ENCODE results near the gene CTSS.
"Not testable (repeated sequence)": the region's sequence is repeated elsewhere in the genome, so short reads cannot be mapped to it uniquely, and the experiment has no call there.

Gene CTSS

GRCh38 chr1:150772326-150772725, 6.7 kb upstream of the CTSS start:
- DNase-seq: no peak

GRCh38 chr1:150767704-150768103, 2.1 kb upstream of the CTSS start:
- not testable (repeated sequence) for DNase-seq

- not testable (repeated sequence) for DNase-seq
Measured at GRCh38 chr1:150765977-150766301, 361 bp upstream of the CTSS start.

GRCh38 chr1:150764617-150765101, 919 bp downstream of the CTSS start:
- peak in 1 of 2 experiments; percentile 21 for DNase-seq

GRCh38 chr1:150763018-150763417, 2.6 kb downstream of the CTSS start:
- no peak for DNase-seq

DNA sequence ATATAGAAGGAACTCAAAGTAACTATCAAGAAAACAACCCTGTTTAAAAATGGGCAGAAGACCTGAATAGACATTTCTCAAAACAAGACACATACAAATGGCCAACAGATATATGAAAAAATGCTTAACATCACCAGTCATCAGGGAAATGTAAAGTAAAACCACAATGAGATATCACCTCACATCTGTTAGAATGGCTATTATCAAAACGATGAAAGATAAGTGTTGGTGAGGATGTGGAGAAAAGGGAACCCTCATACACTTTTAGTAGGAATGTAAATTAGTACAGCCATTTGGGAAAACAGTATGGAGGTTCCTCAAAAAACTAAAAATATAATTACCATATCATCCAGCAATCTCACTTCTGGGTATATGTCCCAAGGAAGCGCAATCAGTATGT, 3.0 kb downstream of the CTSS start:
- no peak for DNase-seq

DNA sequence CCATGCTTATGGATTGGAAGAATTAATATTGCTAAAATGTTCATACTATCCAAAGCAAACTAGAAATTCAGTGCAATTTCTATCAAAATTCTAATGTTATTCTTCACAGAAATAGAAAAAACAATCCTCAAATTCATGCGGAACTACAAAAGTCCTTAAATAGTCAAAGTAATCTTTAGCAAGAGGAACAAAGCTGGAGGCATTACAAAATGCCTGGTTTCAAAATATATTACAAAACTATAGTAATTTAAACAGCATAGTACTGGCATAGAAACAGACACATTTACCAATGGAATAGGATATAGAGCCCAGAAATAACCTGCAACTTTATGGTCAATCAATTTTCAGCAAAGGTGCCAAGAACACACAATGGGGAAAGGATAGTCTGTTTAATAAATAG, 3.8 kb downstream of the CTSS start:
- DNase-seq: no peak

DNA sequence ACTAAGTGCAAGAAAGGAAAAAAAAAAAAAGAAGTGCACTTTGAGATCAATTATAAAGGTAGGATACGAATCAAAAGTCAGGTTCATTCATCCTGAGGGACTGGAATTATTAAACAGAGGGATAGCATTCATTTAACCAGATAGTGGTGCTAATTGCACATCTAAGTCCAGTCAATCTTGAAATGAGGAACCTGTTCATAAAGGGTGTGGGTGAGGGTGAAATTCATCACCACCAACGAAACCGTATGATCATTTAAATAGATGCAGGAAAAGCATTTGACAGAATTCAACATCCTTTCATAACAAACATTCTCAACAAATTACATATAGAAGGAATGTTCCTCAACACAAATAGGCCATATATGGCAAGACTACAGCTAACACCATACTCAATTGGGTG, 5.6 kb downstream of the CTSS start:
- DNase-seq: no peak

DNA sequence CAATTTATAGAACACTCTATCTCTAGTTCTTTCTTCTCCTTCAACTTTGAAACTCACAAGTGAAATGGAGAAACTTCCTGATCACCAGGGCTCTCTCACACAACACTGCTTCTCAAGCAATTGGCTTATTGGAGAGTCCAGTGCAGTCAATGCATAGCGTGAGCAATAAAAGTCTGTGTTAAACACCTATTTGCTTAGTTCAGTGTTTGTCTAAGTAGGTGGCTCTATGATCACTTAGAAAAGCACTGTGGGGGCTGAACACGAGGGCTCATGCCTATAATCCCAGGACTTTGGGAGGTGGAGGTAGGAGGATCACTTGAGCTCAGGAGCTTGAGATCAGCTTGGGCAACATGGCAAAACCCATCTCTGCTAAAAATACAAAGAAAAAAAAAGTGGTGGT, 12.2 kb downstream of the CTSS start:
- DNase-seq: no peak

- DNase-seq: no peak
Measured at GRCh38 chr1:150751443-150751842, 14.1 kb downstream of the CTSS start.

- no peak for DNase-seq
Measured at GRCh38 chr1:150749720-150750311, 15.8 kb downstream of the CTSS start.

DNA sequence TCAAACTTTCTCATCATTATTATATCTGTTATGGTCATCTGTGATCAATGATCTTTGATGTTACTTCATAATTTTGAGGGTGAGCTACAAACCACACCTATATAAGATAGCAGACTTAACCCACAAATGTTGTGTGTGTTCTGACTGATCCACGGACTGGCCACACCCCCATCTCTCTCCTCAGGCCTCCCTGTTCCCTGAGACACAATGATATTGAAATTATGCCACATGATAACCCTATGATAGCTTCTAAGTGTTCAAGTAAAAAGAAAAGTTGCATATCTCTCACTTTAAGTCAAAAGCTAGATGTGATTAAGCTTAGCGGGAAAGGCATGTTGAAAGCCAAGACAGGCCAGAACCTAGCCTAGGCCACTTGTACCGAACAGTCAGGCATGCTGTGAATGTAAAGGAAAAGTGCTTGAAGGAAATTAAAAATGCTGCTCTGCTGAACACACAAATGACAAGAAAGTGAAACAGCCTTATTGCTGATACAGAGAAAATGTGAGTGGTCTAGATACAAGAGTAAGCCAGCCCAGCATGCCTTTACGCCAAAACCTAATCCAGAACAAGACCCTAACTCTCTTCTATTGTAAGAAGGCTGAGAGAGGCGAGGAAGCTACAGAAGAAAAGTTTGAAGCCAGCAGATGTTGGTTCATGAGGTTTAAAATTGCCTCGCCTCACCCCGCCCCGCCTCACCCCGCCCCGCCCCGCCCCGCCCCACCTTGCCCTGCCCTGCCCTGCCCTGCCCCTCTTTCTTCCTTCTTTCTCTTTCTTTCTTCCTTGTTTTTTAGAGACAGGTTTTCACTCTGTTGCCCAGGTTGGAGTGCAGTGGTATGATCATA, 16.5 kb downstream of the CTSS start:
- DNase-seq: no peak

DNA sequence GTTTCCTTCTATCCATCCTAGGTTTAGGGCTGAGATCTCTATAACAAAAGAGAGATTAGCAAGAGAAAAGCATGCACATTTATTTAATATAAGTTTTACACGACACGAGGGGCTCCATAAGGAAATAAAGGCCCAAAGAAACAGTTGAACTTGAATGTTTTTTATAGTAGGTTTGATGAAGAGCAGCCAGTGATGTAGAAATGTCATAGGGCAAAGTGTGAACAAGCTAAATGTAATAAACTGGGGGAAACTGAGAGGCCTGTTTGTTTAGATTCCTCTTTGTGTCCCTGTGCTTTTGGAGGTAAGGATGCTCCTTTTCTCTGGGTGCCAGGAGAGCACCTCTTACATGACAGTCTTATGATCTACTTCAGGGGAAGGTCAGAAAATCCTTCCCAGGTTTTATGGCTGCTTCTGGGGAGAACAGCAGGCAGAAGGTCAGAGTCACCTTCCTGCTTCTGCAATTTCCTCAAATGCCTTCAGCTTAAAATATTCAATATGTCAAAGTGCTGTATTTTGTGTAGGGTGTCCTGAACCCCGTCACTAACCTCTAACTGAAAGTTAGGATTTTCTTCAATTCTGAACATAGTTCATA, 35.4 kb downstream of the CTSS start:
- DNase-seq: no peak

- no peak for DNase-seq
Measured at GRCh38 chr1:150724336-150724735, 41.2 kb downstream of the CTSS start.

DNA sequence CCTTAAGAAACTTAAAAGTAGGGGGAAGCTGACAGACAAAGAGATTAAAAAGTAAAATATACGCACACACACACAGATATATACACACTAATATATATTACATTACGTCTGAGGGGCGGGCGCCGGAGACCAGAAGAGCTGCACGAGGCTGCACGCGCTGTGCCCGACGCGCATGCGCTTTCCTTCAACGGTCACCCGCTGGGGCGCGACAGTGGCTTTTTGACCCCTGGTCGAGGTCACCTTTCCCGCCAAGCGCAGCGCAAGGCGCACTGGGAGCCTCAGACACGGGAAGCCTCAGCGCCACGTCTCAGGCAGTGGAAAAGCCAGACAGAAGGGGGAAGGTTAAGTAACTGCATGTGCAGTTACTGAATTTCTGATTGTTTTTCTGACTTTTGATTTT, 44.9 kb downstream of the CTSS start, which contains the start of gene HORMAD1:
Gene HORMAD1, minus strand, starts transcription at position 193 of the 400 bp plus-strand sequence. CDS start 1,390 bp downstream, outside the sequence.
- no peak for DNase-seq

GRCh38 chr1:150720098-150720497, 45.5 kb downstream of the CTSS start:
- no peak for DNase-seq

- no peak for DNase-seq
Measured at GRCh38 chr1:150718225-150718891, 47.2 kb downstream of the CTSS start.

- DNase-seq: not testable (repeated sequence)
Measured at GRCh38 chr1:150709031-150709430, 56.5 kb downstream of the CTSS start.

GRCh38 chr1:150708595-150708994, 57.0 kb downstream of the CTSS start:
- no peak for DNase-seq

- no peak for DNase-seq
Measured at GRCh38 chr1:150706091-150706490, 59.5 kb downstream of the CTSS start.

DNA sequence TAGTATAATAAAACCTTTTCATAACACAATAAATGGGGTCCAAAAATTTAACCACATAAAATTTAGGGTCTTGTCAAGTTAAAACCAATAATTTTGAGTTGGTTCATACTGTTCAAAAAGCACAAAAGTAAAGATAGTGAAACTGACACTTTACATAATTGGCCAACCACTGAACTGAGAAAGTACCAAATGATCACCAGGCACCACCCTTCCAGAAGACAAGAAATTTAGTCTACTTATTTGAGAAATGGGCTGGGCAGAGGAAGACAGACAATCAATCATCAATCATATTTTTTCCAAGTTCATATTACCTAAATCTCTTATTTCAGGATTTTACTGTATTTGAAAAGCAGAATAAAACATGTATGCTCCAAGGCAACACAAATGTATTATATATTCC, 62.2 kb downstream of the CTSS start:
- DNase-seq: no peak

DNA sequence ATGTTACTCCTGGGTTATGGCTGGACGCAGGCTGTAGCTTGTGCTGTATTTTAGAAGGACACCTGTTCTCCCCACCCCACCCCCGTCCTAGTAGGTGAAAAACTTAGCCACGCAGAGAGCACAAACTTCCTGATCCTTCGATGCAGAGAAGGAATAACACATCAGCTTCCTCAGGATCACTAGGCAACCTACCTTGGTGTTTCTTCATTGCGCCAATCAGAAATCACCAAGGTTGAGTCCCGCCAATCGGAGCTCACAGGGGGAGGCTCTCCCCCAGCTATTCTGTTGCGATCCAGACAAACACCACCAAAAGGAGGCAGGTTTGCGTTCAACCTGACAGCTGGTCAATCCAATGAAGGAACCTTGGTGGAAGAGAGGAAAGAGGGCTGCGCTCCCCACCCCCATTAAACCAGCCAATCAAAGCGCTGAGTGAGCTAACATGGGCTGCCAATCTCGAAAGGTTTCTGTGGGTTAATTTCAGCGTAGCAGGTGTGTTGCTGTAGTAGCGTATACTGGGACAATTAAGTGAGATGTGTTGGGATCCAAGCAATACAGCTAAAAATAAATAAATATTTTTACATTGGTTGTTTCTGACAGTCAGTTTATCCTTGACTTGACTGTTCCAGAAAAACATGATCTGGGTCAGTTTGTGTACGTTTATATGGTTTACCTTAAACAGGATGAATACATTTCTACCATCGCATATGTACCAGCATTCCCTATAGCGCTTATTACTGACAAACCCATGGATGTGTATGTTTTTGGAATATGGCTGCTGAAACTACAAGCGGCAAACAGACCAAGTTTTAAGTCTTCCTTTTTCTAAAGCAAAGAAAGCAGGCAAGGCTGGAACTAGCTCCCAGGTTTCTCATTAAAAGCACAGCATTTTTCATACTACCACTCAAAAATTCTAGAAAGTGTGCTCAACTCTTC, 68.3 kb downstream of the CTSS start, which contains the start of gene GOLPH3L:
Gene GOLPH3L, minus strand, starts transcription at position 160 of the 933 bp plus-strand sequence. CDS start 2,316 bp downstream, outside the sequence.
- peak; percentile 89 to 97 for DNase-seq

All from SW 1271 (cell line).